ENCODE measurements around the gene FZR1. TPM values are rescaled to one million over a fixed set of nuclear protein-coding genes. Genes with fewer than 3 reads are reported as not detected.
A peak's percentile ranks its signal among the peaks of the same experiment; 100 is the strongest.

The FZR1 gene
- total RNA-seq, 2 donors from 2014 or later: 56.7 to 65.1 TPM

- TF ChIP-seq CTCF (conservative IDR thresholded peaks at IDR 0.05): no peak
- peaks cover 21% of the 10 kb centered on the region for H3K36me3 ChIP-seq (ENCODE audit: control insufficient read depth, insufficient read depth, low read length)
- no peak overlapping the region for H3K4me3 Mint-ChIP-seq
- no peak overlapping the region for H3K27ac ChIP-seq (ENCODE audit: low read depth, low read length)
- no peaks in the 10 kb centered on the region for H3K4me1 Mint-ChIP-seq
- H3K27ac Mint-ChIP-seq: no peak overlapping the region
- no peaks in the 10 kb centered on the region for H3K27me3 Mint-ChIP-seq (ENCODE audit: insufficient read depth)
- H3K27me3 ChIP-seq (ENCODE audit: control insufficient read depth, insufficient read depth, low read length, poor library complexity, severe bottlenecking): no peaks in the 10 kb centered on the region
- H3K9ac ChIP-seq (ENCODE audit: extremely low read depth, low read length, poor library complexity, severe bottlenecking): no peak overlapping the region
- H3K9me3 ChIP-seq (ENCODE audit: control insufficient read depth, low read length): no peaks in the 10 kb centered on the region
- H3K4me3 ChIP-seq (ENCODE audit: low read length): no peak overlapping the region
- WGBS, 2 experiments (ENCODE audit: insufficient coverage in 1 of 2, insufficient read length in 1 of 2): 93% methylated on average over 9 of the region's 9 CpGs; no CpG with 5 or more reads in 1 of the 2 experiments
- no peaks in the 10 kb centered on the region for H3K9me3 Mint-ChIP-seq
- no peaks in the 10 kb centered on the region for H3K4me1 ChIP-seq (ENCODE audit: control insufficient read depth, insufficient read depth, low read length)
- H3K36me3 Mint-ChIP-seq (ENCODE audit: low read depth): peaks cover 18% of the 10 kb centered on the region
- no peak for DNase-seq
These were observed 37.9 kb downstream of the FZR1 start for GRCh38 chr19:3544058-3544376.

DNA sequence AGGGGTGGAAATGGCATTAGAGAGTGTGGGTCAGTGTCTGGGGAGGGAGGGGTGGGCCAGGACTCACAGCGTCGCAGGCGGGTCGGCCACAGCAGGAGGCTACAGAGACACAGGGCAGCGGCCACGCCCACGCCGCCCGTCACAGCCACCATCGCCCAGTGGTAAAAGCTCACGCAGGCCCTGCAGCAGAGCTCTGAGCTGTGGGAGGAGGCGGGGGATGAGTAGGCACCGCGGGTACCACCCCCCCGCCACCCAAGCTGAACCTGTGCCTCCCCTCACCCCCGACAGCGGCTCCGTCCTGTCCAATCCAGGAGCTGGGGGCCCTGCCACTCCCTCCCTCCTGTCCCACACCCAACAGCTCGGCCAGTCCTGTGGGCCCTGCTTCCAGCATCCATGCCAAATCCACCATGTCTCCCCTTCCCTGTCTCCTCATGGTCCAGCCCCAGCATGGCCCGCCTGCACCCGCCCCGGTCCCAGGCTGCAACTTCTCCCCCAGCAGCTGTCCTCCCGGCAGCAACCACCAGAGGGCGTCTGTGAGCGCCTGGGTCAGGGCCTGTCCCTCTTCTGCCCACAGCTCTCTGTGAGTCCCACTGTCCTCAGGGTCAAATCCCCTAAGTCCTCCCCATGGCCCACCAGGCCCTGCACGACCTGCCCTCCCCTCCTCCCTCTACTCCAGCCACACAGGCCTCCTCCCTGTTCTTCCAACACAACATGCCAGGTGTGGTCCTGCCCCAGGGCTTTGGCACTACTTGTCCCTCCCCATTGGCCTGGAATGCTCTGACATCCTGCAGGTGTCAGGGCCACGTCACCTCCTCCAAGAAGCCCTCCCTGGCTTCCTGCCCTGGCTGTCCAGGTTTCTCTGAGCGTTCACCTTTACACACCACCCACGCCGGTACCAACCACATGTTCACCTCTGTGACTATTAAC lies 38.9 kb downstream of the FZR1 start:
- no peak overlapping the region for H3K27ac ChIP-seq (ENCODE audit: low read depth, low read length)
- no peaks in the 10 kb centered on the region for H3K4me1 ChIP-seq (ENCODE audit: control insufficient read depth, insufficient read depth, low read length)
- peak; percentile 97 for DNase-seq
- Mint-ChIP-seq H3K36me3 (ENCODE audit: low read depth) (peaks cover 11% of the 10 kb centered on the region), H3K9me3 (no peaks in the 10 kb centered on the region), H3K4me3 (no peak overlapping the region), H3K27me3 (ENCODE audit: insufficient read depth) (no peaks in the 10 kb centered on the region), H3K4me1 (no peaks in the 10 kb centered on the region), H3K27ac (no peak overlapping the region)
- no peak overlapping the region for H3K9ac ChIP-seq (ENCODE audit: extremely low read depth, low read length, poor library complexity, severe bottlenecking)
- H3K9me3 ChIP-seq (ENCODE audit: control insufficient read depth, low read length): no peaks in the 10 kb centered on the region
- peaks cover 14% of the 10 kb centered on the region for H3K36me3 ChIP-seq (ENCODE audit: control insufficient read depth, insufficient read depth, low read length)
- 43 to 77% methylated on average over 10 to 30 of the region's 30 CpGs for WGBS, 2 experiments (ENCODE audit: insufficient coverage in 1 of 2, insufficient read length in 1 of 2)
- H3K27me3 ChIP-seq (ENCODE audit: control insufficient read depth, insufficient read depth, low read length, poor library complexity, severe bottlenecking): no peaks in the 10 kb centered on the region
- peak; percentile 98 for TF ChIP-seq CTCF (conservative IDR thresholded peaks at IDR 0.05)
- no peak overlapping the region for H3K4me3 ChIP-seq (ENCODE audit: low read length)

- H3K36me3 ChIP-seq (ENCODE audit: control insufficient read depth, insufficient read depth, low read length): peaks cover 14% of the 10 kb centered on the region
- no peak overlapping the region for H3K4me3 Mint-ChIP-seq
- no peak overlapping the region for H3K4me3 ChIP-seq (ENCODE audit: low read length)
- no peak for TF ChIP-seq CTCF (conservative IDR thresholded peaks at IDR 0.05)
- no peaks in the 10 kb centered on the region for H3K27me3 Mint-ChIP-seq (ENCODE audit: insufficient read depth)
- H3K27me3 ChIP-seq (ENCODE audit: control insufficient read depth, insufficient read depth, low read length, poor library complexity, severe bottlenecking): no peaks in the 10 kb centered on the region
- no peaks in the 10 kb centered on the region for H3K9me3 ChIP-seq (ENCODE audit: control insufficient read depth, low read length)
- WGBS, 2 experiments (ENCODE audit: insufficient coverage in 1 of 2, insufficient read length in 1 of 2): 92% methylated on average over 9 to 10 of the region's 10 CpGs
- no peak overlapping the region for H3K9ac ChIP-seq (ENCODE audit: extremely low read depth, low read length, poor library complexity, severe bottlenecking)
- no peak overlapping the region for H3K27ac Mint-ChIP-seq
- no peaks in the 10 kb centered on the region for H3K4me1 ChIP-seq (ENCODE audit: control insufficient read depth, insufficient read depth, low read length)
- no peak overlapping the region for H3K27ac ChIP-seq (ENCODE audit: low read depth, low read length)
- H3K36me3 Mint-ChIP-seq (ENCODE audit: low read depth): peaks cover 11% of the 10 kb centered on the region
- no peaks in the 10 kb centered on the region for H3K4me1 Mint-ChIP-seq
- H3K9me3 Mint-ChIP-seq: no peaks in the 10 kb centered on the region
- no peak for DNase-seq
These were observed 39.5 kb downstream of the FZR1 start for GRCh38 chr19:3545669-3546034.
